GM19238 (cell line): ENCODE results near the gene RAB3D.
A peak's percentile ranks its signal among the peaks of the same experiment; 100 is the strongest.

Source experiments
- DNase-seq: peaks from one replicate; pipeline ENCODE4 v3.0.0; 2011; ENCODE audit warnings: low spot score; ENCODE audit not compliant: insufficient read length

Gene RAB3D

GRCh38 chr19:11296264-11296663 is 43.2 kb downstream of the RAB3D start:
- DNase-seq = no peak

DNA sequence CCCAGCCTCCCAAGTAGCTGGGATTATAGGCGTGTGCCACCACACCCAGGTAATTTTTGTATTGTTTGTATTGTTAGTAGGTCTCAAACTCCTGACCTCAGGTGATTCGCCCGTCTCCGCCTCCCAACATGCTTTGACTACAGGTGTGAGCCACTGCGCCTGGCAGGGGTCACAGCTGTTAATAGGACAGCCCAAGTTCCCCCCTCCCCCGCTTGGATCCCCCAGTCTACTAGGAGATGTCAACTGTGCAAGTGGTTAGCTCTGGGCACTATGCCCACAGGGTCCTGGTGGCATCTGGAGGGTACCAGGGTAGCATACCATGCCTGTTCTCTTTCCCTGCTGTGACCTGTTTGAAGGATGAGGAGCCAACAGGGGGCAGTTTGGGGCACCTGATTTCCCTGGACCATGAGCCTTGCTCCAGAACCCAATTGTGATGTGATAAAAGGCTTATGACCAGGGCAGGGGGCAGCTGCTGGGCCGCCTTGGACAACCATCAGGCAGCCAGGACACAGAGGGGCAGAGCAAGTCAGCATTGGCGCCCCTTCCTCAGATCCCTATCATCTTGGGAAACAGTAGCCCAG is 43.7 kb downstream of the RAB3D start, which contains the start of gene TSPAN16:
Gene TSPAN16 (plus strand): TSS at position 496 of the 581 bp plus-strand sequence. CDS start 138 bp downstream, outside the sequence.
- DNase-seq = no peak

DNA sequence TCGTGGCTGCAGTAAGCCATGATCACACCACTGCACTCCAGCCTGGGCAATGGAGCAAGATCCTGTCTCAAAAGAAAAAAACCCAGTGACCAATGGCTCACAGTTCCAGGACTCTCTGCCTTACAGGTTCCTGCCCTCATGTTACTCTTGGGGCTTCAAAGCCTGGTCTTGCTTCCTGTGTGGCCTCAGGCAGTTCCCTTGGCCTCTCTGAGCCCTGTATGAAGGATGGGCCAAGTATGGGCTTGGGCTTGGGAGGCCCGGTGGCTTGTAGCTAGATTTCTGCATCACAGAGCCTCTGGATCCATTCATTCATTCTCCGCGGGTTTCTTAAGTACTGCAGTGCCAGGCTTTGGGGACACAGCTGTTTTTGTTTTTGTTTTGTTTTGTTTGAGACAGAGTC is 44.3 kb downstream of the RAB3D start:
- no peak for DNase-seq

GRCh38 chr19:11293433-11294389 is 45.7 kb downstream of the RAB3D start:
- DNase-seq = peak; percentile 79

GRCh38 chr19:11291991-11292390 is 47.5 kb downstream of the RAB3D start:
- DNase-seq = no peak

DNA sequence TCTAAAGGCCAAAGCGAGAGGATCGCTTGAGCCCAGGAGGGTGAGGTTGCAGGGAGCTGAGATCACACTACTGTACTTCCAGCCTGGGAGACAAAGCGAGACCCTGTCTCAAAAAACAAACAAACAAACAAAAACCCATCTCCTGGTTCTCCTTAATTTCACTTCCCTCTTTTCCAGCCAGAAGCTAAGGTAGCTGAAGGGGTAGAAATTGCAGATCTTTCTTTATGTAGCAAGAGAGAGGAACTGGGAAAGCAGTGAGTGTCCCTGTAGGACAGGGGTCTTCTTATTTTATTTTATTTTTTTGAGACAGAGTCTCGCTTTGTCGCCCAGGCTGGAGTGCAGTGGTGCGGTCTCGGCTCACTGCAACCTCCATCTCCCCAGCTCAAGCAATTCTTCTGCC is 48.0 kb downstream of the RAB3D start:
- DNase-seq = no peak

GRCh38 chr19:11290256-11290655 is 49.2 kb downstream of the RAB3D start:
- no peak for DNase-seq

GRCh38 chr19:11288349-11288748 is 51.1 kb downstream of the RAB3D start:
- no peak for DNase-seq

- DNase-seq = no peak
Observed at GRCh38 chr19:11286312-11286974, 53.0 kb downstream of the RAB3D start.

DNA sequence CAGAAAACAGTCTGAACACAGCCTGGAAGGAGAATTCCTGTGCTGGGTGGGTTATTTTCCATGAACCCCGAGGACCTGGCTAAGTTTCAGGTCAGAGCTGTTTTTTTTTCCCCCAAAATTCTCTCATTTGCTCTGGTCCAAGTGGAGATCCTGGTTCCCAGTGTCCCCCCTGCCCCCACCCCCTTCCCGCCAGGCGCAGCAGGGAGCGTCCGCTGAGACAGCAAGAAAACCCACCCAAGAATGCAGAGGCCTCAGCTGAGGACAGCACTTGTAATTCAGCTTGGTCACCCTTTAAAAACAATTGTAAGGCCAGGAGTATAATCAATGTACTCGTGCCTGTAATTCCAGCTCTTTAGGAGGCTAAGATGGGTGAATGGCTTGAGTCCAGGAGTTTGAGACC is 54.9 kb downstream of the RAB3D start:
- no peak for DNase-seq

DNA sequence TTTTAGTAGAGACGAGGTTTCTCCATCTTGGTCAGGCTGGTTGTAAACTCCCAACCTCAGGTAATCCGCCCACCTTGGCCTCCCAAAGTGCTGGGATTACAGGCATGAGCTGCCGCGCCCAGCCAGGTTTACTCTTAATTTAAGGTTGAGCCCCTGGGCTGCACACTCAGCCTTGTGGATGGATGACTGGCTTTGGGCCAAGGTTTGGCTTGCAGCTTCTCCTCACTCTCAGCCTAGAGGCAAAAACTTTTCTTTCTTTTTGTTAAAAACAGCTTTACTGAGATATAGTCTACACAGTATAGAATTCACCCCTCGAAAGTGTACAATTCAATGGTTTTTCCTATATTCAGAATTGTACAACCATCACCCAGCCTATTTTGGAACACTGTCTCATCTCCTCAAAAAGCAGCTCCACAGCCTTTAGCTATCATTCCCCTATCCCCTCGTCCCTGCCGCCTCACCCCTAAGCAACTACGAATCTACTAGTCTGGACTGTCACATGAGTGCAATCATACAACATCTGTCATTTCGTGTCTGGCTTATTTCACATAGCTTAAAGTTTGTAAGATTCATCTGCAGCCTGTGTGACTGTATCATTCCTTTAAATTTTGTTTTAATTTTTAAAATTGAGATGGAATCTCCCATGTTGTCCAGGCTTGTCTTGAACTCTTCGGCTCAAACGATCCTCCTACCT is 58.0 kb downstream of the RAB3D start:
- DNase-seq = no peak

GRCh38 chr19:11279505-11280236 is 59.8 kb downstream of the RAB3D start:
- DNase-seq = peak; percentile 61

- DNase-seq = no peak
Observed at GRCh38 chr19:11278670-11279069, 60.8 kb downstream of the RAB3D start.

DNA sequence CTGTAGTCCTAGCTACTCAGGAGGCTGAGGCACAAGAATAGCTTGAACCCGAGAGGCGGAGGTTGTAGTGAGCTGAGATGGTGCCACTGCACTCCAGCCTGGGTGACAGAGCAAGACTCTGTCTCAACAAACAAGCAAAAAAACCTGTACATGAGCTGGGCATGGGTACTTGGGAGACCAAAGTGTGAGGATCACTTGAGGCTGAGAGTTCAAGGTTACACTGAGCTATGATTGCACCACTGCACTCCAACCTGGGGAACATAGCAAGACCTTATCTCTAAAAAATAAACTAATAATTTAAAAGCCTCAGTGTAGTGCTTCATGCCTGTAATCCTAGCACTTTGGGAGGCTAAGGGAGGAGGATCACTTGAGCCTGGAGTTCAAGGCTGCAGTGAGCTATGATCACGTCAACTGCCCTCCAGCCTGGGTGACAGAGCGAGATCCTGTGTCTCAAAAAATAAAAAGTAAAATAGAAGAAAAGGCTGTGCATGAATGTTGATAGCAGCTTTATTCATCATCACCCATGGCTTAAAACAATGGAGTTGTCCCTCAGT is 64.8 kb downstream of the RAB3D start:
- no peak for DNase-seq

- no peak for DNase-seq
Observed at GRCh38 chr19:11273989-11274388, 65.5 kb downstream of the RAB3D start.

DNA sequence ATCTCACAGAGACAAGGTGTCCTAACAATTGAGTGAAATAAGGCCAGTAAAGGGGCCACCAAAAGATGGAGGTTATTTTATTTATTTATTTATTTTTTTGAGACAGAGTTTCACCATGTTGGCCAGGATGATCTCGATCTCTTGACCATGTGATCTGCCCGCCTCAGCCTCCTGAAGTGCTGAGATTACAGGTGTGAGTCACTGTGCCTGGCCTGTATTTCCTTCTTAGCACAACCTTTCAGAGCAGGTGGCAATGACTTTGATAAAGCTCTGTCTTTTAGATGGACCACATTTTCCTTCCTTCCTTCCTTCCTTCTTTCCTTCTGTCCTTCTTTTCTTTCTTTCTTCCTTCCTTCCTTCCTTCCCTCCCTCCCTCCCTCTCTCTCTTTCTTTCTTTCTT is 66.2 kb downstream of the RAB3D start:
- DNase-seq = no peak
